Measurements from ENCODE around the gene ZNF560.

GRCh38 chr19:9427941-9428340, 70.5 kb downstream of the ZNF560 start:
- TF ChIP-seq POLR2AphosphoS5 (IDR thresholded peaks at IDR 0.05; ENCODE audit: low read depth, low read length) (no peak), REST (IDR thresholded peaks at IDR 0.05; ENCODE audit: insufficient read depth in 1 of 2, low read depth in 2 of 2, low read length in 2 of 2) (no peak), FOXP2 (optimal IDR thresholded peaks at IDR 0.05; ENCODE audit: borderline replicate concordance, extremely low read depth, extremely low read length, insufficient read depth) (no peak)
